Subcutaneous abdominal adipose tissue (tissue), 5 donors: Measurements from ENCODE around the gene MAGI1.

Experiments
- H3K27ac ChIP-seq: one replicate; pipeline ENCODE4 v1.7.0; 2013; ENCODE audit warnings: low read depth, mild to moderate bottlenecking, inconsistent platforms, low read length, moderate library complexity
- H3K27me3 ChIP-seq, 5 donors: one replicate each; pipeline ENCODE4 v1.7.0; 2013; ENCODE audit warnings: low read length in 5 of 5, inconsistent platforms in 1 of 5; ENCODE audit not compliant: control insufficient read depth in 5 of 5, insufficient read depth in 4 of 5
- H3K36me3 ChIP-seq, 5 donors: one replicate each; pipeline ENCODE4 v1.7.0; 2013; ENCODE audit warnings: low read length in 5 of 5; ENCODE audit not compliant: control insufficient read depth in 5 of 5, insufficient read depth in 5 of 5
- H3K4me1 ChIP-seq, 5 donors: one replicate each; pipeline ENCODE4 v1.7.0; 2013; ENCODE audit warnings: low read length in 5 of 5, mild to moderate bottlenecking in 3 of 5, moderate library complexity in 1 of 5; ENCODE audit not compliant: control insufficient read depth in 5 of 5, insufficient read depth in 5 of 5
- H3K4me3 ChIP-seq, 5 donors: one replicate each; pipeline ENCODE4 v1.7.0; 2013; ENCODE audit warnings: low read length in 5 of 5, low read depth in 1 of 5
- H3K9ac ChIP-seq, 5 donors: one replicate each; pipeline ENCODE4 v1.7.0; 2013; ENCODE audit warnings: low read length in 5 of 5, mild to moderate bottlenecking in 4 of 5, moderate library complexity in 3 of 5
- H3K9me3 ChIP-seq, 5 donors: one replicate each; pipeline ENCODE4 v1.7.0; 2013; ENCODE audit warnings: low read length in 5 of 5; ENCODE audit not compliant: control insufficient read depth in 5 of 5
- donor health status: healthy.
- donor health status: healthy.
- donor health status: healthy.
- donor health status: healthy.
- donor health status: healthy.

The MAGI1 gene

GRCh38 chr3:65560901-65561300 lies 477.8 kb downstream of the MAGI1 start:
- H3K4me1 ChIP-seq = peaks cover 0 to 21% (median 12%) of the 10 kb centered on the region in 5 donors
- no peaks in the 10 kb centered on the region for H3K9me3 ChIP-seq
- no peak overlapping the region for H3K27ac ChIP-seq

GRCh38 chr3:65560133-65560532 lies 478.6 kb downstream of the MAGI1 start:
- Histone ChIP-seq H3K9ac (no peak overlapping the region), H3K27me3 (no peaks in the 10 kb centered on the region), H3K36me3 (no peaks in the 10 kb centered on the region), H3K4me1 (peaks cover 0 to 21% (median 12%) of the 10 kb centered on the region in 5 donors), H3K9me3 (no peaks in the 10 kb centered on the region), H3K4me3 (no peak overlapping the region), H3K27ac (no peak overlapping the region)

More at GRCh38 chr3:65560901-65561300, 477.8 kb downstream of the MAGI1 start:
- H3K4me3 ChIP-seq = no peak overlapping the region
- no peak overlapping the region for H3K9ac ChIP-seq
- no peaks in the 10 kb centered on the region for H3K36me3 ChIP-seq
- no peaks in the 10 kb centered on the region for H3K27me3 ChIP-seq

- no peak overlapping the region for H3K4me3 ChIP-seq
- H3K36me3 ChIP-seq = no peaks in the 10 kb centered on the region
- no peak overlapping the region for H3K9ac ChIP-seq
- no peaks in the 10 kb centered on the region for H3K27me3 ChIP-seq
- H3K9me3 ChIP-seq = no peaks in the 10 kb centered on the region
- H3K4me1 ChIP-seq = peaks cover 0 to 17% (median 12%) of the 10 kb centered on the region in 5 donors
- H3K27ac ChIP-seq = no peak overlapping the region
Observed at GRCh38 chr3:65559643-65560042, 479.1 kb downstream of the MAGI1 start.

DNA sequence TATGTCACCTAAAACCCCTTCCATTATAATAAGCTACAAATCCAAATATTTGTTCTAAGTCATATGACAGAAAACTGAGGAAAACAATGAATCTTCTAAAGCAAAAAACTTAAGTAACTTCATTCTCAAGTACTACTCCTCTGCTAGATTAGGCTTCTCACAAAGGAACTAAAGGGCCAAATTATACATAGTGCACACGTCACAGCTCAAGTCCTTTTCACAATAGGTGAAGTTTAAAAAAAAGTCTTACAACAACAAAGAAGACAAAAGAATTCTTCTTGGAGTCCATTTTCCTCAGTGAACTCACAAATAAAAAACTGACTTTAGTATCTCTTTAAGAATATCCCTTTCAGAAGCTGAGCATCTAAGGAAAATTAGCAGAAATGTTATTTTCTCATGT lies 479.9 kb downstream of the MAGI1 start:
- peaks cover 0 to 14% (median 11%) of the 10 kb centered on the region in 5 donors for H3K4me1 ChIP-seq
- H3K27ac ChIP-seq = no peak overlapping the region
- no peak overlapping the region for H3K9ac ChIP-seq
- H3K36me3 ChIP-seq = no peaks in the 10 kb centered on the region
- no peak overlapping the region for H3K4me3 ChIP-seq
- H3K9me3 ChIP-seq = no peaks in the 10 kb centered on the region
- H3K27me3 ChIP-seq = no peaks in the 10 kb centered on the region

- Histone ChIP-seq H3K4me3 (no peak overlapping the region), H3K9ac (no peak overlapping the region), H3K36me3 (no peaks in the 10 kb centered on the region), H3K27ac (no peak overlapping the region), H3K9me3 (no peaks in the 10 kb centered on the region), H3K27me3 (no peaks in the 10 kb centered on the region), H3K4me1 (peaks cover 0 to 14% (median 9%) of the 10 kb centered on the region in 5 donors)
Observed at GRCh38 chr3:65557899-65558564, 480.7 kb downstream of the MAGI1 start.

DNA sequence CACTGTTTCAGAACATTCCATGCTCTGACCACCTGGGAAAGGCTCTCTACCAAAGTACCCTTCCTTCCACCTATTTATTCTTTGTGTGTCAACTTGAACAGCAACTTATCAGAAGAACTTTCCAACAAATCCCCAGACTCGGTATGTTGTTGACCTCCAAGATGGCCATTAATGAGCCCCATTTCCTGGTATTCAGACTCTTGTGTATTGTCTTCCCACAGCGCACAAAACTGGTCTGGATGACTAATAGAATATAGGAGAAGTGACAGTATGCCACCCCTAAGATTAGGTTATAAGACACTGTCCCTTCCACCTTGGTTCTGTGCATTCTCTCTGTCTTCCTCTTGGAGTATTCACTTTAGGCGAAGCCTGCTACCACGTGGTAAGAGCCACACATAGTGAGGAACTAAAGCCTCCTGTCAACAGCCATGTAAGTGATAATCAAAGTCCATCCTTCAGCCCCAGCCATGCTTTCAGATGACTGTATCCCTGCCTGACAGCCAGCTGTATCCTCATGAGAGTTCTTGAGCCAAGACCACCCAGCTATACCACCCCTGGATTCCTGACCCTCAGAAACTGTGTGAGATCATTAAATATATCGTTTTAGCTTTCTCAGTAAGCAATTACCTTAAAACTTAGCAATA lies 481.7 kb downstream of the MAGI1 start:
- no peaks in the 10 kb centered on the region for H3K27me3 ChIP-seq
- H3K9ac ChIP-seq = no peak overlapping the region
- H3K4me3 ChIP-seq = no peak overlapping the region
- H3K27ac ChIP-seq = no peak overlapping the region
- H3K36me3 ChIP-seq = no peaks in the 10 kb centered on the region
- H3K9me3 ChIP-seq = no peaks in the 10 kb centered on the region
- H3K4me1 ChIP-seq = peaks cover 0 to 11% (median 9%) of the 10 kb centered on the region in 5 donors

DNA sequence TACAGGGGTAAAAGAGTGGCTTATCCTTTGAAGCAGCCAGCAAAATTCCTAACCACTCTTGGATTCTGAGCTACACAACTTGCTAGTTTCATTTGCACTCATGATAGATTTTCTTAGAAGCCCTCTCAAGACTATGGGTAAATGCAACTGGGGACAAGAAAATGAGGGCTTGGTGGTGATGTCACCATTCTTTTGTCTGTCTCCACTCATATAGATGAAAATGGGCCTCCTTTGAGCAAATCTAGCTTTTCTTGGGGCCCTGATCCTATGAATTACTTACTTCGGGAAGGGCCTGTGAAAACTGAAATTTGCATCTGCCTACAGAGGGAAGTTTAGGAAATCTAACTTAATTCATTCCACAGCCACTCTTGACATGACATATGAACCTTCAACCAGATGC lies 486.3 kb downstream of the MAGI1 start:
- Histone ChIP-seq H3K4me1 (peaks cover 0 to 28% (median 15%) of the 10 kb centered on the region in 5 donors), H3K27ac (no peak overlapping the region), H3K27me3 (peaks cover 0 to 3% (median 0%) of the 10 kb centered on the region in 5 donors), H3K9me3 (no peaks in the 10 kb centered on the region), H3K9ac (no peak overlapping the region), H3K36me3 (no peaks in the 10 kb centered on the region), H3K4me3 (no peak overlapping the region)

GRCh38 chr3:65551945-65552344 lies 486.8 kb downstream of the MAGI1 start:
- no peak overlapping the region for H3K9ac ChIP-seq
- H3K4me1 ChIP-seq = peaks cover 0 to 24% (median 15%) of the 10 kb centered on the region in 5 donors
- H3K36me3 ChIP-seq = no peaks in the 10 kb centered on the region
- H3K4me3 ChIP-seq = no peak overlapping the region
- no peak overlapping the region for H3K27ac ChIP-seq
- H3K9me3 ChIP-seq = no peaks in the 10 kb centered on the region
- H3K27me3 ChIP-seq = peaks cover 0 to 3% (median 0%) of the 10 kb centered on the region in 5 donors

- H3K9me3 ChIP-seq = no peaks in the 10 kb centered on the region
- H3K27ac ChIP-seq = no peak overlapping the region
- no peaks in the 10 kb centered on the region for H3K36me3 ChIP-seq
- peaks cover 0 to 23% (median 17%) of the 10 kb centered on the region in 5 donors for H3K4me1 ChIP-seq
- no peak overlapping the region for H3K9ac ChIP-seq
- H3K27me3 ChIP-seq = peaks cover 0 to 3% (median 0%) of the 10 kb centered on the region in 5 donors
- H3K4me3 ChIP-seq = no peak overlapping the region
Observed at GRCh38 chr3:65550137-65550536, 488.6 kb downstream of the MAGI1 start.

DNA sequence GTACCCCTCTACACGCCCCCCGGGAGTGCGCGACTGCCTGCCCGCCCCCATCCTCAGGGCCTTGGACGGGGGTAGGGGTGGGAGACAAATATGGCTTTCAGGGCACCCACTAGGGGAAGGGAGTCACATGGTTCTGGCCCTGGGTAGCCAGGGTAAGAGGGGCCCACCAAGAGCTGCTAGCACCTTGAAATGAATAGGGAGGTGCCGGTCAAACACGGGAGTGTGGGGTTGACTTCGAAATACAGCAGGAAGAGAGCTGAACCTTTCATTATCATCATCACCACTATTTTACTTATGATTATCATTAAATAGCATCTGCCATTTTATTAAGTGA lies 489.1 kb downstream of the MAGI1 start:
- Histone ChIP-seq H3K9me3 (no peaks in the 10 kb centered on the region), H3K4me1 (peaks cover 0 to 23% (median 18%) of the 10 kb centered on the region in 5 donors), H3K27ac (no peak overlapping the region), H3K9ac (no peak overlapping the region), H3K4me3 (peak overlapping the region in 4 of 5 donors; percentile 23 to 63 (median 58)), H3K36me3 (no peaks in the 10 kb centered on the region), H3K27me3 (peaks cover 0 to 3% (median 0%) of the 10 kb centered on the region in 5 donors)
